SJSA1 (cell line): Measurements from ENCODE around the gene ENTPD1. TPM values are rescaled to one million over a fixed set of nuclear protein-coding genes. Genes with fewer than 3 reads are reported as not detected.

Source experiments
- DNase-seq, 2 experiments: peaks; one replicate each; pipeline ENCODE4 v3.0.0-alpha.2; 2015 to 2020; ENCODE audit warnings: low spot score in 2 of 2, low read depth in 1 of 2
- H3K27ac ChIP-seq: fragments of 250-450 bp; sonication (Bioruptor Pico); 2 replicates; pipeline ENCODE4 v1.5.1; 2020; ENCODE audit warnings: mild to moderate bottlenecking, moderate library complexity
- H3K27me3 ChIP-seq: fragments of 250-450 bp; sonication (Bioruptor Pico); replicated peaks from 2 replicates; pipeline ENCODE4 v1.5.1; 2020; ENCODE audit warnings: mild to moderate bottlenecking, moderate library complexity
- H3K36me3 ChIP-seq: fragments of 250-450 bp; sonication (Bioruptor Pico); 2 replicates; pipeline ENCODE4 v1.5.1; 2020; ENCODE audit warnings: mild to moderate bottlenecking
- H3K4me1 ChIP-seq: fragments of 250-450 bp; sonication (Bioruptor Pico); replicated peaks from 2 replicates; pipeline ENCODE4 v1.6.1; 2021; ENCODE audit warnings: mild to moderate bottlenecking
- H3K4me3 ChIP-seq: fragments of 250-450 bp; sonication (Bioruptor Pico); 2 replicates; pipeline ENCODE4 v1.5.1; 2020; ENCODE audit warnings: mild to moderate bottlenecking
- H3K9me3 ChIP-seq: fragments of 250-450 bp; sonication (Bioruptor Pico); replicated peaks from 2 replicates; pipeline ENCODE4 v1.5.1; 2020; ENCODE audit warnings: mild to moderate bottlenecking
- total RNA-seq: library from RNA; depleted of rRNA; stranded (reverse); fragments of >200 nt; shearing (Covaris generic); gene quantifications from 2 replicates; pipeline ENCODE4 v1.2.3, GENCODE V29; 2014

The ENTPD1 gene
- total RNA-seq, 1 experiment from 2014 or later = not detected

- H3K4me1 ChIP-seq = no peaks in the 10 kb centered on the region
- no peak overlapping the region for H3K27ac ChIP-seq
- H3K36me3 ChIP-seq = no peaks in the 10 kb centered on the region
- no peaks in the 10 kb centered on the region for H3K9me3 ChIP-seq
- H3K4me3 ChIP-seq = no peak overlapping the region
- 0 out of 2 replicates have a peak, but pooled peaks cover 3% of the 10 kb centered on the region for H3K27me3 ChIP-seq
- DNase-seq = no peak
Observed at GRCh38 chr10:95782318-95782717, 26.4 kb downstream of the ENTPD1 start.

- H3K36me3 ChIP-seq = no peaks in the 10 kb centered on the region
- H3K4me1 ChIP-seq = no peaks in the 10 kb centered on the region
- no peak overlapping the region for H3K27ac ChIP-seq
- no peaks in the 10 kb centered on the region for H3K9me3 ChIP-seq
- no peak overlapping the region for H3K4me3 ChIP-seq
- H3K27me3 ChIP-seq = 0 out of 2 replicates have a peak, but pooled peaks cover 3% of the 10 kb centered on the region
- no peak for DNase-seq
Observed at GRCh38 chr10:95783741-95784140, 27.8 kb downstream of the ENTPD1 start.

GRCh38 chr10:95784279-95784913 is 28.4 kb downstream of the ENTPD1 start:
- no peak overlapping the region for H3K4me3 ChIP-seq
- 0 out of 2 replicates have a peak, but pooled peaks cover 3% of the 10 kb centered on the region for H3K27me3 ChIP-seq
- no peaks in the 10 kb centered on the region for H3K9me3 ChIP-seq
- no peaks in the 10 kb centered on the region for H3K4me1 ChIP-seq
- DNase-seq = no peak
- no peaks in the 10 kb centered on the region for H3K36me3 ChIP-seq
- H3K27ac ChIP-seq = no peak overlapping the region

GRCh38 chr10:95785317-95785716 is 29.4 kb downstream of the ENTPD1 start:
- no peak for DNase-seq
- H3K9me3 ChIP-seq = no peaks in the 10 kb centered on the region
- 0 out of 2 replicates have a peak, but pooled peaks cover 3% of the 10 kb centered on the region for H3K27me3 ChIP-seq
- no peaks in the 10 kb centered on the region for H3K4me1 ChIP-seq
- no peak overlapping the region for H3K4me3 ChIP-seq
- no peaks in the 10 kb centered on the region for H3K36me3 ChIP-seq
- H3K27ac ChIP-seq = no peak overlapping the region

GRCh38 chr10:95785942-95786669 is 30.1 kb downstream of the ENTPD1 start:
- Histone ChIP-seq H3K27me3 (0 out of 2 replicates have a peak, but pooled peaks cover 3% of the 10 kb centered on the region), H3K36me3 (no peaks in the 10 kb centered on the region), H3K27ac (no peak overlapping the region), H3K9me3 (no peaks in the 10 kb centered on the region), H3K4me3 (no peak overlapping the region), H3K4me1 (no peaks in the 10 kb centered on the region)
- DNase-seq = no peak

GRCh38 chr10:95787447-95787846 is 31.5 kb downstream of the ENTPD1 start:
- no peaks in the 10 kb centered on the region for H3K4me1 ChIP-seq

GRCh38 chr10:95788830-95789229 is 32.9 kb downstream of the ENTPD1 start:
- no peak overlapping the region for H3K4me3 ChIP-seq
- no peak overlapping the region for H3K27ac ChIP-seq
- H3K4me1 ChIP-seq = no peaks in the 10 kb centered on the region
- no peak for DNase-seq
- no peaks in the 10 kb centered on the region for H3K27me3 ChIP-seq
- no peaks in the 10 kb centered on the region for H3K9me3 ChIP-seq
- no peaks in the 10 kb centered on the region for H3K36me3 ChIP-seq

More at GRCh38 chr10:95787447-95787846, 31.5 kb downstream of the ENTPD1 start:
- Histone ChIP-seq H3K36me3 (no peaks in the 10 kb centered on the region), H3K27ac (no peak overlapping the region), H3K9me3 (no peaks in the 10 kb centered on the region), H3K27me3 (0 out of 2 replicates have a peak, but pooled peaks cover 3% of the 10 kb centered on the region), H3K4me3 (no peak overlapping the region)
- DNase-seq = no peak

- H3K4me1 ChIP-seq = no peaks in the 10 kb centered on the region
- H3K9me3 ChIP-seq = no peaks in the 10 kb centered on the region
- H3K27me3 ChIP-seq = no peaks in the 10 kb centered on the region
- H3K27ac ChIP-seq = no peak overlapping the region
- H3K4me3 ChIP-seq = no peak overlapping the region
- H3K36me3 ChIP-seq = no peaks in the 10 kb centered on the region
- DNase-seq = no peak
Observed at GRCh38 chr10:95789902-95790301, 33.9 kb downstream of the ENTPD1 start.

GRCh38 chr10:95790982-95791381 is 35.0 kb downstream of the ENTPD1 start:
- Histone ChIP-seq H3K4me3 (no peak overlapping the region), H3K36me3 (no peaks in the 10 kb centered on the region), H3K9me3 (no peaks in the 10 kb centered on the region), H3K27me3 (no peaks in the 10 kb centered on the region), H3K4me1 (no peaks in the 10 kb centered on the region), H3K27ac (no peak overlapping the region)
- DNase-seq = no peak

GRCh38 chr10:95791425-95791979 is 35.5 kb downstream of the ENTPD1 start:
- Histone ChIP-seq H3K4me1 (no peaks in the 10 kb centered on the region), H3K27me3 (no peaks in the 10 kb centered on the region), H3K36me3 (no peaks in the 10 kb centered on the region), H3K27ac (no peak overlapping the region), H3K9me3 (no peaks in the 10 kb centered on the region), H3K4me3 (no peak overlapping the region)
- DNase-seq = no peak

GRCh38 chr10:95792211-95792780 is 36.3 kb downstream of the ENTPD1 start:
- no peaks in the 10 kb centered on the region for H3K27me3 ChIP-seq
- DNase-seq = no peak
- H3K36me3 ChIP-seq = no peaks in the 10 kb centered on the region
- no peak overlapping the region for H3K27ac ChIP-seq
- H3K9me3 ChIP-seq = no peaks in the 10 kb centered on the region
- H3K4me1 ChIP-seq = no peaks in the 10 kb centered on the region
- H3K4me3 ChIP-seq = no peak overlapping the region

- Histone ChIP-seq H3K36me3 (no peaks in the 10 kb centered on the region), H3K9me3 (no peaks in the 10 kb centered on the region), H3K27me3 (no peaks in the 10 kb centered on the region), H3K27ac (no peak overlapping the region), H3K4me1 (no peaks in the 10 kb centered on the region), H3K4me3 (no peak overlapping the region)
- DNase-seq = no peak
Observed at GRCh38 chr10:95792874-95793285, 36.9 kb downstream of the ENTPD1 start.

- Histone ChIP-seq H3K9me3 (no peaks in the 10 kb centered on the region), H3K27me3 (no peaks in the 10 kb centered on the region), H3K4me3 (no peak overlapping the region), H3K27ac (no peak overlapping the region), H3K36me3 (no peaks in the 10 kb centered on the region), H3K4me1 (no peaks in the 10 kb centered on the region)
- no peak for DNase-seq
Observed at GRCh38 chr10:95793401-95794045, 37.6 kb downstream of the ENTPD1 start.
